Measurements from ENCODE around the gene CEP350. TPM values are rescaled to one million over a fixed set of nuclear protein-coding genes. Genes with fewer than 3 reads are reported as not detected.

Gene CEP350
- total and polyA plus RNA-seq, 2 of the 4 experiments (the other 2 are of a cell fraction): 5.0 to 36.4 TPM

DNA sequence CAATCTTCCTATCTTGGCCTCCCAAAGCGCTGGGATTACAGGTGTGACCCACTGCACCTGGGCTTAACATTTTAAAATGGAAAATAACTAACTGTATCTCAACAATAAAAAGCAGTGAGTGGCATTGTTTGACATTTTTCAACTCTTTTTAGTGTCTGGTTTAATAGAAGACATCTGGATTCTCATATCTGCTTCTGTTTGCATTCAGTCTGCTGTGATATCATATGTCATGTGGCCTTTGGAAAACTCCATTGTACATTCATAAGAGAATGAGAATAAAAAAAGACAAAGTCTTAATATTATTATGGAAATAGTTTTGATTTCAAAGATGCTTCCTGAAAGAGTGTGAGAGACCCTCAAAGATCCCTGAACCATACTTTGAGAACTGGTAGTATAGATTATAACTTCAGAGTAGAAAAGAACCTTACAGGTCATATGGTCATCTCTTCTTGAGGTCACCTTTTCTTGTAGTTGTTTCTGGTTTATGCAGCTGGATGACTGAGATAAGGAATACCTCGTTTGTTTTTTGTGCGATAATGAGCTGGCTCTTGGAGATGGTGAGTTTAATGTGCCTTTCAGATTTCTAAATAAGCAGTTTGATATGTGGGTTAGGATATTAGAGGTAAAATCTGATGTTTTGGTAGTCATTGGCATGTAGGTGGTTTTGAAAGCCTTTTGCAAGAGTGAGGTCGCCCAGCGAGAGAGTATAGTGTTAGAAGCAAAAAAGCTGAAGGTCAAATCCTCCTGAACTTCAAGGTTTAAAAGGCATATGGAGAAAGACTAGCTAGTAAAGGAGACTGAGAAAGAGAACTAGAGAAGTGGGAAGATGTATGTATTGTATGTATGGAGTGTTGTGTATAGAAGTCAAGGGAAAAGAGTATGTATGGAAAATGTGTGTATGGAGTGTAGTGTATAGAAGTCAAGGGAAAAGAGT is 17.2 kb downstream of the CEP350 start:
- no peaks in the 10 kb centered on the region for H3K9me3 ChIP-seq (ENCODE audit: control insufficient read depth, insufficient read depth, low read length)
- no peak overlapping the region for H3K56ac ChIP-seq (ENCODE audit: extremely low read depth, insufficient read depth, low read length)
- H4K20me1 ChIP-seq (ENCODE audit: insufficient read depth, low read length): peaks cover 20% of the 10 kb centered on the region; the same call in 1 of the 2 replicates
- peaks cover 4% of the 10 kb centered on the region for H3K36me3 ChIP-seq (ENCODE audit: control insufficient read depth, insufficient read depth, low read length)
- peaks cover 11% of the 10 kb centered on the region for H3K9me1 ChIP-seq (ENCODE audit: insufficient read depth, low read length)
- no peak overlapping the region for H4K8ac ChIP-seq (ENCODE audit: low read depth in 2 of 2, low read length in 2 of 2)
- H3K14ac ChIP-seq (replicated peaks; ENCODE audit: low read depth, low read length): no peak overlapping the region
- H2BK5ac ChIP-seq (ENCODE audit: low read depth, low read length, poor library complexity, severe bottlenecking): no peak overlapping the region
- no peak overlapping the region for H3K9ac ChIP-seq (ENCODE audit: low read depth, low read length)
- in situ Hi-C loops (cut with MboI; ENCODE audit: low sequenced_read_pairs): no loop called here
- DNase-seq (peak; percentile 31), ATAC-seq (ENCODE audit: low read depth) (no peak)
- H3K4me2 ChIP-seq (ENCODE audit: low read depth, low read length): no peak overlapping the region
- no peak overlapping the region for H2AK5ac ChIP-seq (ENCODE audit: low read depth, low read length)
- no peak overlapping the region for H3K4me3 ChIP-seq (ENCODE audit: insufficient read depth, low read depth, low read length)
- peaks cover 3% of the 10 kb centered on the region; the same call in 1 of the 2 replicates for H3K4me1 ChIP-seq (ENCODE audit: control insufficient read depth, insufficient read depth, low read length)
- no peaks in the 10 kb centered on the region for H3K27me3 ChIP-seq (ENCODE audit: control insufficient read depth, insufficient read depth, low read length)
- H3K23ac ChIP-seq (ENCODE audit: low read depth, low read length): no peak overlapping the region
- CTCF ChIA-PET: no interaction called here
- H3K4ac ChIP-seq (ENCODE audit: low read depth, low read length): no peak overlapping the region
- dilution Hi-C loops (cut with HindIII; ENCODE audit: low sequenced_read_pairs, unreplicated experiment): no loop called here
- WGBS, 2 experiments (ENCODE audit: extremely low coverage in 2 of 2, insufficient read length in 1 of 2): 100% methylated on average over 2 of the region's 5 CpGs; no CpG with 5 or more reads in 1 of the 2 experiments
- H2BK120ac ChIP-seq (ENCODE audit: low read depth, low read length): no peak overlapping the region
- no TSS peak for BruUV-seq (replicated peaks)
- intact Hi-C loops (cut with micrococcal nuclease): no loop called here
- POLR2A ChIA-PET (ENCODE audit: unreplicated experiment): no interaction called here
- H2BK15ac ChIP-seq (ENCODE audit: low read depth, low read length): no peak overlapping the region
- peaks cover 31 to 56% of the 10 kb centered on the region in 2 experiments for H3K79me1 ChIP-seq (ENCODE audit: low read depth in 1 of 2, low read length in 2 of 2)
- no peak overlapping the region for H2AFZ ChIP-seq (replicated peaks; ENCODE audit: low read length, poor library complexity)
- H2BK20ac ChIP-seq (ENCODE audit: low read depth, low read length): no peak overlapping the region
- no peak overlapping the region for H3K27ac ChIP-seq (ENCODE audit: insufficient read depth, low read length)
- no peak overlapping the region for H4K5ac ChIP-seq (ENCODE audit: low read depth, low read length)
- no peak overlapping the region for H3K18ac ChIP-seq (ENCODE audit: low read depth, low read length)
- H4K91ac ChIP-seq (ENCODE audit: insufficient read depth, low read depth, low read length): no peak overlapping the region
- H2AK9ac ChIP-seq (replicated peaks; ENCODE audit: low read depth, low read length, poor library complexity): no peak overlapping the region
- TF ChIP-seq NFE2L2 (IDR thresholded peaks at IDR 0.05; ENCODE audit: low read depth, low read length) (no peak), MAZ (IDR thresholded peaks at IDR 0.05; ENCODE audit: borderline replicate concordance, low read depth, low read length) (no peak), FOS (IDR thresholded peaks at IDR 0.05; ENCODE audit: low read depth, low read length) (no peak), MAFK (IDR thresholded peaks at IDR 0.05; ENCODE audit: low read depth, low read length) (no peak), SMC3 (IDR thresholded peaks at IDR 0.05; ENCODE audit: low read depth, low read length) (no peak), MXI1 (IDR thresholded peaks at IDR 0.05; ENCODE audit: borderline replicate concordance, low read depth, low read length) (no peak), CEBPB (IDR thresholded peaks at IDR 0.05; ENCODE audit: low read depth, low read length) (no peak), POLR2A (IDR thresholded peaks at IDR 0.05; ENCODE audit: low read depth, low read length) (no peak), RCOR1 (IDR thresholded peaks at IDR 0.05; ENCODE audit: insufficient replicate concordance, low read length) (no peak), CHD1 (IDR thresholded peaks at IDR 0.05; ENCODE audit: low read depth, low read length) (no peak), BHLHE40 (IDR thresholded peaks at IDR 0.05; ENCODE audit: low read depth, low read length) (no peak), RAD21 (IDR thresholded peaks at IDR 0.05; ENCODE audit: low read length) (no peak)
- TF ChIP-seq, protein P1, sequence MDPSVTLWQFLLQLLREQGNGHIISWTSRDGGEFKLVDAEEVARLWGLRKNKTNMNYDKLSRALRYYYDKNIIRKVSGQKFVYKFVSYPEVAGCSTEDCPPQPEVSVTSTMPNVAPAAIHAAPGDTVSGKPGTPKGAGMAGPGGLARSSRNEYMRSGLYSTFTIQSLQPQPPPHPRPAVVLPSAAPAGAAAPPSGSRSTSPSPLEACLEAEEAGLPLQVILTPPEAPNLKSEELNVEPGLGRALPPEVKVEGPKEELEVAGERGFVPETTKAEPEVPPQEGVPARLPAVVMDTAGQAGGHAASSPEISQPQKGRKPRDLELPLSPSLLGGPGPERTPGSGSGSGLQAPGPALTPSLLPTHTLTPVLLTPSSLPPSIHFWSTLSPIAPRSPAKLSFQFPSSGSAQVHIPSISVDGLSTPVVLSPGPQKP (IDR thresholded peaks at IDR 0.05; ENCODE audit: borderline replicate concordance, low read depth, low read length): no peak
- TF ChIP-seq, protein P2, sequence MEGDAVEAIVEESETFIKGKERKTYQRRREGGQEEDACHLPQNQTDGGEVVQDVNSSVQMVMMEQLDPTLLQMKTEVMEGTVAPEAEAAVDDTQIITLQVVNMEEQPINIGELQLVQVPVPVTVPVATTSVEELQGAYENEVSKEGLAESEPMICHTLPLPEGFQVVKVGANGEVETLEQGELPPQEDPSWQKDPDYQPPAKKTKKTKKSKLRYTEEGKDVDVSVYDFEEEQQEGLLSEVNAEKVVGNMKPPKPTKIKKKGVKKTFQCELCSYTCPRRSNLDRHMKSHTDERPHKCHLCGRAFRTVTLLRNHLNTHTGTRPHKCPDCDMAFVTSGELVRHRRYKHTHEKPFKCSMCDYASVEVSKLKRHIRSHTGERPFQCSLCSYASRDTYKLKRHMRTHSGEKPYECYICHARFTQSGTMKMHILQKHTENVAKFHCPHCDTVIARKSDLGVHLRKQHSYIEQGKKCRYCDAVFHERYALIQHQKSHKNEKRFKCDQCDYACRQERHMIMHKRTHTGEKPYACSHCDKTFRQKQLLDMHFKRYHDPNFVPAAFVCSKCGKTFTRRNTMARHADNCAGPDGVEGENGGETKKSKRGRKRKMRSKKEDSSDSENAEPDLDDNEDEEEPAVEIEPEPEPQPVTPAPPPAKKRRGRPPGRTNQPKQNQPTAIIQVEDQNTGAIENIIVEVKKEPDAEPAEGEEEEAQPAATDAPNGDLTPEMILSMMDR (conservative IDR thresholded peaks at IDR 0.05; ENCODE audit: low read depth, low read length): no peak
- TF ChIP-seq, protein P3, sequence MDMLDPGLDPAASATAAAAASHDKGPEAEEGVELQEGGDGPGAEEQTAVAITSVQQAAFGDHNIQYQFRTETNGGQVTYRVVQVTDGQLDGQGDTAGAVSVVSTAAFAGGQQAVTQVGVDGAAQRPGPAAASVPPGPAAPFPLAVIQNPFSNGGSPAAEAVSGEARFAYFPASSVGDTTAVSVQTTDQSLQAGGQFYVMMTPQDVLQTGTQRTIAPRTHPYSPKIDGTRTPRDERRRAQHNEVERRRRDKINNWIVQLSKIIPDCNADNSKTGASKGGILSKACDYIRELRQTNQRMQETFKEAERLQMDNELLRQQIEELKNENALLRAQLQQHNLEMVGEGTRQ (IDR thresholded peaks at IDR 0.05; ENCODE audit: low read depth, low read length): no peak
